Vagina (tissue), 2 donors: ENCODE results near the gene PRDM16.

ENCODE experiments used
- CTCF ChIP-seq, 3 experiments: fragments of 450-650 bp in 2 of 3; fragments of 200-600 bp in 1 of 3; sonication (generic) in 1 of 3; IDR thresholded peaks; one replicate each; pipeline ENCODE4 v1.5.1; 2017 to 2019; ENCODE audit warnings: antibody characterized with exemption in 3 of 3, mild to moderate bottlenecking in 2 of 3, moderate library complexity in 2 of 3
- POLR2A ChIP-seq, 2 donors: fragments of 450-650 bp; IDR thresholded peaks; one replicate each; pipeline ENCODE4 v1.6.1; 2017; ENCODE audit warnings: antibody characterized with exemption in 2 of 2, mild to moderate bottlenecking in 2 of 2, moderate library complexity in 2 of 2

- TF ChIP-seq CTCF (IDR thresholded peaks at IDR 0.05) (no peak), POLR2A (IDR thresholded peaks at IDR 0.05) (no peak)
Measured at GRCh38 chr1:3359351-3359750, 290.3 kb downstream of the PRDM16 start.
